Vagina (tissue), 2 donors: ENCODE measurements around the gene MYRIP.

Source experiments
- CTCF ChIP-seq, 3 experiments: fragments of 450-650 bp in 2 of 3; fragments of 200-600 bp in 1 of 3; sonication (generic) in 1 of 3; IDR thresholded peaks; one replicate each; pipeline ENCODE4 v1.5.1; 2017 to 2019; ENCODE audit warnings: antibody characterized with exemption in 3 of 3, mild to moderate bottlenecking in 2 of 3, moderate library complexity in 2 of 3
- POLR2A ChIP-seq, 2 donors: fragments of 450-650 bp; IDR thresholded peaks; one replicate each; pipeline ENCODE4 v1.6.1; 2017; ENCODE audit warnings: antibody characterized with exemption in 2 of 2, mild to moderate bottlenecking in 2 of 2, moderate library complexity in 2 of 2
- POLR2AphosphoS5 ChIP-seq, 2 donors: sonication (generic); formaldehyde crosslinking; IDR thresholded peaks; one replicate each; pipeline ENCODE4 v1.9.0; 2017; ENCODE audit warnings: antibody characterized with exemption in 2 of 2, mild to moderate bottlenecking in 2 of 2, low read depth in 1 of 2; ENCODE audit not compliant: insufficient read depth in 1 of 2

GRCh38 chr3:40304352-40304751 lies 494.9 kb downstream of the MYRIP start:
- TF ChIP-seq CTCF (IDR thresholded peaks at IDR 0.05) (no peak), POLR2A (IDR thresholded peaks at IDR 0.05) (no peak), POLR2AphosphoS5 (IDR thresholded peaks at IDR 0.05; ENCODE audit: insufficient read depth in 1 of 2, low read depth in 1 of 2) (no peak)
